H1 (cell line): ENCODE measurements around the gene SRPK3. TPM values are rescaled to one million over a fixed set of nuclear protein-coding genes. Genes with fewer than 3 reads are reported as not detected.

Experiments
- CTCF ChIA-PET: fragments of 300-600 bp; sonication (Branson Sonifier 250); formaldehyde crosslinking; loops from one replicate; lab custom pipeline; 2021; ENCODE audit not compliant: partially characterized antibody; lab: Charles Lee
- POLR2A ChIA-PET: fragments of 300-600 bp; sonication (Branson Sonifier 250); formaldehyde crosslinking; loops from one replicate; lab custom pipeline; 2021; ENCODE audit warnings: inconsistent platforms; ENCODE audit not compliant: partially characterized antibody; lab: Charles Lee
- DNase-seq, 2 experiments: peaks; one replicate each; pipeline versions ENCODE4 v3.0.0 to v3.0.0-alpha.2; 2010 to 2022; ENCODE audit warnings: low spot score in 2 of 2, low read depth in 1 of 2, mixed read lengths in 1 of 2
- FAIRE-seq: peaks from 2 replicates; lab custom pipeline; 2011; peaks lifted over from hg19 to GRCh38; lab: Jason Lieb, UNC
- H2AFZ ChIP-seq: 2 replicates; pipeline ENCODE4 v1.8.1; 2012; ENCODE audit warnings: low read length, inconsistent platforms
- H2AK5ac ChIP-seq: 2 replicates; pipeline ENCODE4 v1.6.1; 2013; ENCODE audit warnings: low read depth, low read length
- H2BK120ac ChIP-seq: replicated peaks from 2 replicates; pipeline ENCODE3; 2013; ENCODE audit warnings: low read depth, low read length, inconsistent platforms
- H2BK12ac ChIP-seq: 2 replicates; pipeline ENCODE4 v1.6.1; 2013; ENCODE audit warnings: low read depth, low read length
- H2BK15ac ChIP-seq: 2 replicates; pipeline ENCODE4 v1.6.1; 2013; ENCODE audit warnings: low read length
- H2BK20ac ChIP-seq: 2 replicates; pipeline ENCODE4 v1.6.1; 2013; ENCODE audit warnings: low read length
- H2BK5ac ChIP-seq: 2 replicates; pipeline ENCODE4 v1.6.1; 2013; ENCODE audit warnings: low read depth, low read length
- H3K14ac ChIP-seq: 2 replicates; pipeline ENCODE4 v1.6.1; 2013; ENCODE audit warnings: inconsistent platforms; ENCODE audit not compliant: insufficient read length
- H3K18ac ChIP-seq: 2 replicates; pipeline ENCODE4 v1.6.1; 2013; ENCODE audit warnings: low read length; ENCODE audit errors: extremely low read depth
- H3K23ac ChIP-seq: 2 replicates; pipeline ENCODE4 v1.6.1; 2013; ENCODE audit warnings: inconsistent platforms; ENCODE audit not compliant: insufficient read length
- H3K23me2 ChIP-seq: 2 replicates; pipeline ENCODE4 v1.6.1; 2013; ENCODE audit warnings: low read depth, low read length
- H3K27ac ChIP-seq: 2 replicates; pipeline ENCODE4 v1.6.1; 2011; ENCODE audit warnings: low read depth, low read length, inconsistent platforms
- H3K27me3 ChIP-seq, 4 experiments: replicated peaks in 1 of 4; 1 replicate in 1 of 4; 2 replicates in 3 of 4; pipeline versions ENCODE4 v1.6.1 to v1.8.1; 2011 to 2013; ENCODE audit warnings: low read length in 3 of 4, mild to moderate bottlenecking in 3 of 4, inconsistent platforms in 2 of 4, mixed read lengths in 2 of 4, moderate library complexity in 1 of 4; ENCODE audit not compliant: control insufficient read depth in 3 of 4, insufficient read depth in 3 of 4; ENCODE audit errors: extremely low read depth in 1 of 4
- H3K36me3 ChIP-seq, 4 experiments: 2 replicates each; pipeline versions ENCODE4 v1.6.1 to v1.8.1; 2011 to 2013; ENCODE audit warnings: mild to moderate bottlenecking in 4 of 4, low read length in 3 of 4, moderate library complexity in 2 of 4, control low read depth in 1 of 4, inconsistent platforms in 1 of 4; ENCODE audit not compliant: insufficient read depth in 4 of 4, control insufficient read depth in 2 of 4
- H3K4ac ChIP-seq: replicated peaks from 2 replicates; pipeline ENCODE3; 2013; ENCODE audit warnings: low read length, low read depth, mixed read lengths, inconsistent platforms; ENCODE audit not compliant: insufficient read length
- H3K4me1 ChIP-seq, 4 experiments: replicated peaks in 1 of 4; 1 replicate in 1 of 4; 2 replicates in 3 of 4; pipeline versions ENCODE4 v1.6.1 to v1.8.1; 2011 to 2013; ENCODE audit warnings: low read length in 3 of 4, inconsistent platforms in 2 of 4, mixed read lengths in 1 of 4; ENCODE audit not compliant: insufficient read depth in 4 of 4, control insufficient read depth in 3 of 4
- H3K4me2 ChIP-seq, 2 experiments: 2 replicates each; pipeline versions ENCODE4 v1.6.1 to v1.8.1; 2011 to 2013; ENCODE audit warnings: low read depth in 2 of 2, low read length in 2 of 2, control low read depth in 1 of 2, inconsistent platforms in 1 of 2, mild to moderate bottlenecking in 1 of 2; ENCODE audit not compliant: insufficient read depth in 1 of 2
- H3K4me3 ChIP-seq, 4 experiments: fragments of 200-600, 300-600 bp in 1 of 4; sonication (generic), shearing (Covaris generic), sonication (Bioruptor Twin) in 1 of 4; 2 replicates each; pipeline versions ENCODE4 v1.5.1 to v1.8.1; 2011 to 2016; ENCODE audit warnings: low read length in 4 of 4, low read depth in 3 of 4, control low read depth in 2 of 4, inconsistent platforms in 2 of 4, mild to moderate bottlenecking in 2 of 4, mixed read lengths in 1 of 4, moderate library complexity in 1 of 4; ENCODE audit not compliant: insufficient read depth in 2 of 4; ENCODE audit errors: extremely low read depth in 1 of 4
- H3K56ac ChIP-seq: replicated peaks from 2 replicates; pipeline ENCODE3; 2013; ENCODE audit warnings: low read depth, mild to moderate bottlenecking, mixed read lengths, low read length, inconsistent platforms; ENCODE audit not compliant: insufficient read length
- H3K79me1 ChIP-seq: 2 replicates; pipeline ENCODE4 v1.6.1; 2013; ENCODE audit warnings: low read depth, low read length, control low read depth
- H3K79me2 ChIP-seq, 2 experiments: 2 replicates each; pipeline versions ENCODE4 v1.6.1 to v1.8.1; 2012 to 2013; ENCODE audit warnings: low read length in 2 of 2, mild to moderate bottlenecking in 2 of 2, inconsistent platforms in 1 of 2; ENCODE audit not compliant: insufficient read depth in 2 of 2, control insufficient read depth in 1 of 2
- H3K9ac ChIP-seq, 4 experiments: replicated peaks in 1 of 4; 1 replicate in 1 of 4; 2 replicates in 3 of 4; pipeline versions ENCODE4 v1.6.1 to v1.8.1; 2011 to 2013; ENCODE audit warnings: low read depth in 3 of 4, low read length in 3 of 4, control low read depth in 2 of 4, mild to moderate bottlenecking in 2 of 4, moderate library complexity in 2 of 4, inconsistent platforms in 1 of 4; ENCODE audit errors: extremely low read depth in 1 of 4
- H3K9me3 ChIP-seq, 2 experiments: 2 replicates each; pipeline versions ENCODE4 v1.6.1 to v1.8.1; 2012 to 2013; ENCODE audit warnings: mild to moderate bottlenecking in 2 of 2, moderate library complexity in 2 of 2, control low read depth in 1 of 2, inconsistent platforms in 1 of 2, low read depth in 1 of 2, low read length in 1 of 2, mixed read lengths in 1 of 2; ENCODE audit not compliant: insufficient read depth in 2 of 2
- H4K20me1 ChIP-seq, 2 experiments: replicated peaks in 1 of 2; 2 replicates each; pipeline versions ENCODE3 to v1.8.1; 2011 to 2013; ENCODE audit warnings: inconsistent platforms in 2 of 2, low read length in 2 of 2, mild to moderate bottlenecking in 1 of 2; ENCODE audit not compliant: insufficient read depth in 2 of 2, control insufficient read depth in 1 of 2
- H4K5ac ChIP-seq: 2 replicates; pipeline ENCODE4 v1.6.1; 2013; ENCODE audit warnings: low read length, low read depth, mixed read lengths, inconsistent platforms; ENCODE audit not compliant: insufficient read length
- H4K8ac ChIP-seq: 2 replicates; pipeline ENCODE4 v1.8.0; 2013; ENCODE audit warnings: mild to moderate bottlenecking, moderate library complexity, low read length, inconsistent platforms; ENCODE audit not compliant: insufficient read depth; ENCODE audit errors: extremely low read depth
- H4K91ac ChIP-seq: replicated peaks from 2 replicates; pipeline ENCODE3; 2013; ENCODE audit warnings: low read length, mixed read lengths, inconsistent platforms; ENCODE audit not compliant: insufficient read length
- E2F6 ChIP-seq: IDR thresholded peaks from 2 replicates; pipeline ENCODE4 v1.6.1; 2012; ENCODE audit warnings: inconsistent platforms
- EP300 ChIP-seq, 2 experiments: IDR thresholded peaks; 1 replicate in 1 of 2; 2 replicates in 1 of 2; pipeline ENCODE4 v1.6.1; 2011 to 2012; ENCODE audit warnings: low read depth in 2 of 2, low read length in 2 of 2, mild to moderate bottlenecking in 2 of 2, borderline replicate concordance in 1 of 2, inconsistent platforms in 1 of 2, moderate library complexity in 1 of 2
- GTF2F1 ChIP-seq: IDR thresholded peaks from 2 replicates; pipeline ENCODE4 v1.6.1; 2012; ENCODE audit warnings: low read depth, low read length, improper control_type of control experiment, borderline replicate concordance
- MAX ChIP-seq: IDR thresholded peaks from 2 replicates; pipeline ENCODE4 v1.6.1; 2012; ENCODE audit warnings: inconsistent platforms
- PHF8 ChIP-seq: fragments of 200-600 bp; sonication (generic); conservative IDR thresholded peaks from 2 replicates; pipeline ENCODE4 v1.7.1; 2012; ENCODE audit warnings: low read depth, mild to moderate bottlenecking, inconsistent platforms, low read length, moderate library complexity
- POLR2A ChIP-seq, 2 experiments: IDR thresholded peaks; 1 replicate in 1 of 2; 2 replicates in 1 of 2; pipeline ENCODE4 v1.6.1; 2011; ENCODE audit warnings: low read depth in 2 of 2, low read length in 2 of 2, mild to moderate bottlenecking in 2 of 2; ENCODE audit errors: control extremely low read depth in 1 of 2
- POLR2AphosphoS5 ChIP-seq: IDR thresholded peaks from 2 replicates; pipeline ENCODE4 v1.6.1; 2011; ENCODE audit warnings: low read depth, low read length
- RBBP5 ChIP-seq: IDR thresholded peaks from 2 replicates; pipeline ENCODE4 v1.7.1; 2012; ENCODE audit warnings: low read depth, mild to moderate bottlenecking, inconsistent platforms, low read length, moderate library complexity, borderline replicate concordance
- TAF1 ChIP-seq: IDR thresholded peaks from 2 replicates; pipeline ENCODE4 v1.6.1; 2011; ENCODE audit warnings: mild to moderate bottlenecking, low read depth, low read length
- WGBS, 2 experiments: shearing (Covaris generic) in 1 of 2; methylation state at CpG; one replicate each; pipeline versions ENCODE4 v1.1.6 to v1.1.7; 2013 to 2015; ENCODE audit warnings: low lambda C conversion rate in 2 of 2, mixed read lengths in 2 of 2, inconsistent platforms in 1 of 2, low coverage in 1 of 2, missing lambda C conversion rate in 1 of 2; ENCODE audit not compliant: insufficient replicate concordance in 2 of 2, insufficient coverage in 1 of 2, insufficient read length in 1 of 2; ENCODE audit errors: extremely low coverage in 1 of 2, missing lambda C conversion rate in 1 of 2; 5-methylcytosine and 5-hydroxymethylcytosine counted together
- polyA plus RNA-seq, 7 experiments: library from polyadenylated mRNA; depleted of rRNA in 3 of 7; stranded (reverse) in 5 of 7; unstranded in 2 of 7; fragments of >200 nt in 5 of 7; fragments of 200-250 nt in 2 of 7; gene quantifications; 1 replicate in 5 of 7; 2 replicates in 1 of 7; 4 replicates in 1 of 7; pipeline versions ENCODE4 v1.2.1 to v1.2.3, GENCODE V29; 2011 to 2013; ENCODE audit warnings: missing spikeins in 2 of 7, mixed read lengths in 2 of 7
- total RNA-seq: library from RNA; stranded (reverse); fragmentation: NEBNext Ultra II Directional; extraction: Animal tissue kit (Norgen Biotek cat#: 25700); gene quantifications from 2 replicates; pipeline ENCODE4 v1.2.1, GENCODE V29; 2021

The SRPK3 gene
- total and polyA plus RNA-seq, 2 of the 8 experiments (the other 6 are each of a cell fraction or from before 2014, with no cell fraction given), result not detected

- peaks cover 2% of the 10 kb centered on the region; the same call in 1 of the 2 replicates for H3K79me1 ChIP-seq
- no peak overlapping the region for H2BK12ac ChIP-seq
- peak overlapping the region; percentile 44; the same call in 1 of the 2 replicates for H2BK5ac ChIP-seq
- H3K56ac ChIP-seq, result no peak overlapping the region
- H3K9ac ChIP-seq, result peak overlapping the region in 3 of 4 experiments; percentile 48 to 64 (median 60); a peak in 4 of 7 replicates
- H3K27me3 ChIP-seq, result no peaks in the 10 kb centered on the region
- H4K91ac ChIP-seq, result no peak overlapping the region
- CTCF ChIA-PET, result interaction anchor here (0.7 to 2.2 kb wide), 12 partner anchors 9 to 132 kb away, joined by 3 to 6 read pairs (median 4); partner anchors contain the start of genes L1CAM and PLXNB3
- FAIRE-seq (no peak), DNase-seq (peak in 1 of 2 experiments; percentile 75)
- no peaks in the 10 kb centered on the region; a peak in 1 of 8 replicates for H3K36me3 ChIP-seq
- no peak overlapping the region for H2BK15ac ChIP-seq
- peak overlapping the region; percentile 68 to 80 for H3K4me2 ChIP-seq
- peaks cover 0 to 21% (median 6%) of the 10 kb centered on the region in 4 experiments; a peak in 6 of 7 replicates for H3K4me1 ChIP-seq
- H3K27ac ChIP-seq, result peak overlapping the region; percentile 63; the same call in 1 of the 2 replicates
- H3K23me2 ChIP-seq, result peaks cover 2% of the 10 kb centered on the region; the same call in 1 of the 2 replicates
- no peak overlapping the region for H2BK120ac ChIP-seq
- H3K9me3 ChIP-seq, result no peaks in the 10 kb centered on the region
- no peak overlapping the region for H2AFZ ChIP-seq
- H3K14ac ChIP-seq, result no peak overlapping the region
- TF ChIP-seq POLR2AphosphoS5, result peak; percentile 35; the same call in 1 of the 2 replicates
- no peak for TF ChIP-seq E2F6
- TF ChIP-seq RBBP5, result 0 out of 2 replicates have a peak, but pooled peaks have one; percentile 18
- 0 out of 3 replicates have a peak, but pooled peaks of 1 of the 2 experiments have one; percentile 14 for TF ChIP-seq EP300 (IDR thresholded peaks at IDR 0.05; ENCODE audit: borderline replicate concordance in 1 of 2, low read depth in 2 of 2, low read length in 2 of 2)
- peak; percentile 52; the same call in 1 of the 2 replicates for TF ChIP-seq PHF8
- no peak for TF ChIP-seq GTF2F1
- TF ChIP-seq POLR2A (IDR thresholded peaks at IDR 0.05; ENCODE audit: control extremely low read depth in 1 of 2, low read depth in 2 of 2, low read length in 2 of 2), result peak in 1 of 2 experiments; percentile 64; a peak in 2 of 3 replicates
- peak; percentile 61; the same call in 1 of the 2 replicates for TF ChIP-seq TAF1
- TF ChIP-seq MAX, result 0 out of 2 replicates have a peak, but pooled peaks have one; percentile 16
- no peak overlapping the region for H3K4ac ChIP-seq
- no peak overlapping the region for H2AK5ac ChIP-seq
- H4K20me1 ChIP-seq, result peaks cover 0 to 12% of the 10 kb centered on the region in 2 experiments
- H3K79me2 ChIP-seq, result peaks cover 19 to 76% of the 10 kb centered on the region in 2 experiments
- H3K23ac ChIP-seq, result no peak overlapping the region
- no peak overlapping the region; the same call in 1 of the 2 replicates for H3K18ac ChIP-seq
- POLR2A ChIA-PET, result interaction anchor here (0.5 to 3.6 kb wide), 14 partner anchors 10 to 152 kb away, joined by 3 to 23 read pairs (median 4); partner anchors contain the start of genes IDH3G and SSR4
- no peak overlapping the region for H2BK20ac ChIP-seq
- WGBS, 2 experiments, result 39% methylated on average over 5 of the region's 67 CpGs; no CpG with 5 or more reads in 1 of the 2 experiments
- H3K4me3 ChIP-seq, result peak overlapping the region; percentile 27 to 57 (median 39)
- H4K8ac ChIP-seq, result peak overlapping the region; percentile 51; the same call in 1 of the 2 replicates
- peak overlapping the region; percentile 43 for H4K5ac ChIP-seq
Measured at GRCh38 chrX:153818571-153819383, 37.9 kb downstream of the SRPK3 start.
